Measurements from ENCODE around the gene ESRRG.

- TF ChIP-seq CTCF (conservative IDR thresholded peaks at IDR 0.05; ENCODE audit: low read length) (no peak), EZH2phosphoT487 (IDR thresholded peaks at IDR 0.05; ENCODE audit: borderline replicate concordance) (no peak)
Observed at GRCh38 chr1:216553040-216553439, 170.2 kb downstream of the ESRRG start.

All from Loucy (cell line).